ENCODE data around the gene EYS.

DNA sequence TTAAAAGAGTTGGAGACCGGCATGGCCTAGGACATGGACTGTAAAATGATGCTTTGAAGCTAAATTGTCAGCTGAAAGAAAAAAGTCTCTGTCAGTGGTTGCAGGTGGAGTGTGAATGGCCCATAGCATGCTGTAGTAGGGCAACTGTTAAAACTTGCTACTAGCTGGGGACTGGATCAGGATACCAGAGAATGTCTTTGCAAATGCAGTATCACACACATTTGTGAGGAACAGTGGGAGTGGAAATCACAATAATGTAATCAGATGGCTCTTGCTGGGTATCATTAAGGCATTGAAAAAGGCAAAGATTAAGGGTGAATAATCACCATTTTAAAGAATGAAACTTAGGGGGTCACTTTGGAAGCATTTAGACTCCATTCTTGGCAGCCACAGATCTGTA lies 737.9 kb downstream of the EYS start:
- TF ChIP-seq, protein P1, sequence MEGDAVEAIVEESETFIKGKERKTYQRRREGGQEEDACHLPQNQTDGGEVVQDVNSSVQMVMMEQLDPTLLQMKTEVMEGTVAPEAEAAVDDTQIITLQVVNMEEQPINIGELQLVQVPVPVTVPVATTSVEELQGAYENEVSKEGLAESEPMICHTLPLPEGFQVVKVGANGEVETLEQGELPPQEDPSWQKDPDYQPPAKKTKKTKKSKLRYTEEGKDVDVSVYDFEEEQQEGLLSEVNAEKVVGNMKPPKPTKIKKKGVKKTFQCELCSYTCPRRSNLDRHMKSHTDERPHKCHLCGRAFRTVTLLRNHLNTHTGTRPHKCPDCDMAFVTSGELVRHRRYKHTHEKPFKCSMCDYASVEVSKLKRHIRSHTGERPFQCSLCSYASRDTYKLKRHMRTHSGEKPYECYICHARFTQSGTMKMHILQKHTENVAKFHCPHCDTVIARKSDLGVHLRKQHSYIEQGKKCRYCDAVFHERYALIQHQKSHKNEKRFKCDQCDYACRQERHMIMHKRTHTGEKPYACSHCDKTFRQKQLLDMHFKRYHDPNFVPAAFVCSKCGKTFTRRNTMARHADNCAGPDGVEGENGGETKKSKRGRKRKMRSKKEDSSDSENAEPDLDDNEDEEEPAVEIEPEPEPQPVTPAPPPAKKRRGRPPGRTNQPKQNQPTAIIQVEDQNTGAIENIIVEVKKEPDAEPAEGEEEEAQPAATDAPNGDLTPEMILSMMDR (IDR thresholded peaks at IDR 0.05; ENCODE audit: low read depth, low read length, poor library complexity, severe bottlenecking), result no peak
- no peak for TF ChIP-seq EZH2phosphoT487 (IDR thresholded peaks at IDR 0.05; ENCODE audit: borderline replicate concordance, low read length)
